Measurements from ENCODE around the gene USP3. TPM values are rescaled to one million over a fixed set of nuclear protein-coding genes. Genes with fewer than 3 reads are reported as not detected.

The USP3 gene
- total RNA-seq, 1 donor from 2014 or later, result 74.5 TPM

DNA sequence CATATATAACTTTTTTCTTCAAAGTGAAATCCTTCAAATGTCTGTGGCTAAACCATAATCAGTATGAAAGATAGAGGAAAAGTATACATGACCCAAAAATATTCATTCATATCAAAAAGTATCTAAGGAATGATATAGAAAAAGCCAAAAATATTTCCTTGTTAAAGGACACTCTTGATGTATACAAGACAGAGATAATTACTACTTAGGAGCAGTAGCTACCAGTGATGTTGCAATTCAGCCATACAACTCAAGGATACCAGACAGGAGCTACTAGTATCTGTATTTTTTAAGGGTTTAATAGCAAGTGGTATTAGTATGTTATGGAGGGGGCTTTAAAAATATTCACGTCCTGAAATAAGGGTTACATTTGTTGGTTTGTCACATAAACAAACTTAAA lies 129.8 kb downstream of the USP3 start:
- intact Hi-C loops (cut with DNase I), result no loop called here
- DNase-seq (no peak), ATAC-seq (no peak)
- Histone ChIP-seq H3K9me3 (no peaks in the 10 kb centered on the region), H3K4me1 (no peaks in the 10 kb centered on the region), H3K27me3 (ENCODE audit: low read depth) (no peaks in the 10 kb centered on the region), H3K27ac (no peak overlapping the region), H3K36me3 (peaks cover 99% of the 10 kb centered on the region), H3K4me3 (no peak overlapping the region)
- TF ChIP-seq, protein P1, sequence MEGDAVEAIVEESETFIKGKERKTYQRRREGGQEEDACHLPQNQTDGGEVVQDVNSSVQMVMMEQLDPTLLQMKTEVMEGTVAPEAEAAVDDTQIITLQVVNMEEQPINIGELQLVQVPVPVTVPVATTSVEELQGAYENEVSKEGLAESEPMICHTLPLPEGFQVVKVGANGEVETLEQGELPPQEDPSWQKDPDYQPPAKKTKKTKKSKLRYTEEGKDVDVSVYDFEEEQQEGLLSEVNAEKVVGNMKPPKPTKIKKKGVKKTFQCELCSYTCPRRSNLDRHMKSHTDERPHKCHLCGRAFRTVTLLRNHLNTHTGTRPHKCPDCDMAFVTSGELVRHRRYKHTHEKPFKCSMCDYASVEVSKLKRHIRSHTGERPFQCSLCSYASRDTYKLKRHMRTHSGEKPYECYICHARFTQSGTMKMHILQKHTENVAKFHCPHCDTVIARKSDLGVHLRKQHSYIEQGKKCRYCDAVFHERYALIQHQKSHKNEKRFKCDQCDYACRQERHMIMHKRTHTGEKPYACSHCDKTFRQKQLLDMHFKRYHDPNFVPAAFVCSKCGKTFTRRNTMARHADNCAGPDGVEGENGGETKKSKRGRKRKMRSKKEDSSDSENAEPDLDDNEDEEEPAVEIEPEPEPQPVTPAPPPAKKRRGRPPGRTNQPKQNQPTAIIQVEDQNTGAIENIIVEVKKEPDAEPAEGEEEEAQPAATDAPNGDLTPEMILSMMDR (IDR thresholded peaks at IDR 0.05), result no peak

DNA sequence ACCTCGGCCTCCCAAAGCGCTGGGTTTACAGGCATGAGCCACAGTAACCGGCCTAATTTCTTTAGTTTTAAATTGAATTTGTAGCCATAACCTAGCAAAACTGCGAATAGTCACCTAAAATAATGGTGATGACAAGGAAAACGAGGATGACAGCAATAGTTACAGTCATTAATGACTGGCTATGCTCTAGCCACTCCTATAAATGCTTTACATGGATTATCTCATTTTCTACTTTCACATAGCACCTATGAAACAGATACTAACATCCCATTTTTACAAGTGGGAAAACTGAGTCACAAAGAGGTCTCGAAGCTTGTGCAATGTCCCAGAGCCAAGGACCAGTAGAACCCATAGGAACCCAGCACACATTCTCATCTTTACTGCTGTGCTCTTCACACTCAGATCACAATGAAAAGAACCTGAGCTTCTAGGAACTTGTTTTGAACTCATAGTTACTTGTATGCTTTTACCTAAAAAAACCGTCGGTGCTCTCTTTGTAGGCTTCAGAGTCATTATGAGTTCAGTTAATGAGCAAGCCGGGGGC lies 132.2 kb downstream of the USP3 start:
- intact Hi-C loops (cut with DNase I), result no loop called here
- DNase-seq, result no peak
- no peak overlapping the region for H3K27ac ChIP-seq
- ATAC-seq, result no peak
- no peak overlapping the region for H3K4me3 ChIP-seq
- H3K36me3 ChIP-seq, result peaks cover 99% of the 10 kb centered on the region
- no peaks in the 10 kb centered on the region for H3K4me1 ChIP-seq
- no peaks in the 10 kb centered on the region for H3K9me3 ChIP-seq
- H3K27me3 ChIP-seq (ENCODE audit: low read depth), result no peaks in the 10 kb centered on the region
- TF ChIP-seq, protein P1 (IDR thresholded peaks at IDR 0.05), result no peak

DNA sequence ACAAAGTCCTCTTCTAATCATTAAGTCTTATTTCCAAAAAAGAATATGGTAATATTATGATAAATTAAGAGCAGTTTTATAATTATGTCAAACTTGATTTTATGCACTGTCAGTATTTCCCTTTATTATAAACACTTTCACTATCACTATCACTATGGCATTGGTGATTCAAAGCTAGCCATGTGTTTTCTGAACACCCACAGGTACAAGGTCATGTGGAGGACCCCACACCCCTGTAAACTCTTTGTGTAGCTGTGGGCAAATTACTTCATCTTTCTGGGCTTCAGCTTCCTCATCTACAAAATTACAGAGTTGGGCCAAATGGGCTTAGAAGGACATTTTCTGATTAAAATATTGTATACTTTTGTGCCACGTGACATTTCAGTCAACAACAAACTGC lies 134.4 kb downstream of the USP3 start:
- Histone ChIP-seq H3K27me3 (ENCODE audit: low read depth) (no peaks in the 10 kb centered on the region), H3K27ac (no peak overlapping the region), H3K4me3 (no peak overlapping the region), H3K36me3 (peaks cover 99% of the 10 kb centered on the region), H3K4me1 (no peaks in the 10 kb centered on the region), H3K9me3 (no peaks in the 10 kb centered on the region)
- TF ChIP-seq, protein P1 (IDR thresholded peaks at IDR 0.05), result no peak
- ATAC-seq, result no peak
- intact Hi-C loops (cut with DNase I), result no loop called here
- DNase-seq, result no peak

DNA sequence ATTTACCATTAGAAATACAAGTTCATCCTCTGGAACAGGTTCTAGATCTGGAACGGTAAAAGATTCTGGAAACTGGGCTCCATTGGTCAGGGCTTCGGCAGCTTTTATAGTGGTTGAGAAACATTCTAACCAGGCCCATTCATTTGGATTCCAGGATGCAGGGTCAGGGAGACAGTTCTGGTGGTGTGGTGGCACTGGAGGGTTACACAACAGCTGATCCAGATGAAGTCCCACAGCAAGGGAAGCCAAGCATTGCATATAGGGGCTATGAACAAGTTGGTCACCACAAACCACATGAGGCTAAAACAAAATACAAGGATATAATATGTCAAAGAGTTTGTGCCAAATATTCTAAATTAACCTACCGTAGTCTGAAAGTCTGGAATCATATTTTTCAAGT lies 135.8 kb downstream of the USP3 start:
- H3K4me1 ChIP-seq, result no peaks in the 10 kb centered on the region
- no peak overlapping the region for H3K27ac ChIP-seq
- no peaks in the 10 kb centered on the region for H3K27me3 ChIP-seq (ENCODE audit: low read depth)
- peaks cover 99% of the 10 kb centered on the region for H3K36me3 ChIP-seq
- DNase-seq (no peak), ATAC-seq (no peak)
- no peak overlapping the region for H3K4me3 ChIP-seq
- no peaks in the 10 kb centered on the region for H3K9me3 ChIP-seq
- TF ChIP-seq, protein P1 (IDR thresholded peaks at IDR 0.05), result no peak
- intact Hi-C loops (cut with DNase I), result no loop called here

Other genes starting within 250 kb of the USP3 start
- gene APH1B, start 227.0 kb upstream of the USP3 start, total RNA-seq, result 31.0 TPM
- gene CA12, start 122.7 kb upstream of the USP3 start, total RNA-seq, result 4.9 TPM
- gene FBXL22, start 92.8 kb downstream of the USP3 start, total RNA-seq, result 1.4 TPM

Data from lower lobe of right lung (tissue), 2 donors.